ENCODE measurements around the gene IGF2. TPM values are rescaled to one million over a fixed set of nuclear protein-coding genes. Genes with fewer than 3 reads are reported as not detected.
"Not testable (repeated sequence)": the region's sequence is repeated elsewhere in the genome, so short reads cannot be mapped to it uniquely, and the experiment has no call there.

The IGF2 gene
- total RNA-seq, 2 donors from 2014 or later, result 94.3 to 114 TPM

DNA sequence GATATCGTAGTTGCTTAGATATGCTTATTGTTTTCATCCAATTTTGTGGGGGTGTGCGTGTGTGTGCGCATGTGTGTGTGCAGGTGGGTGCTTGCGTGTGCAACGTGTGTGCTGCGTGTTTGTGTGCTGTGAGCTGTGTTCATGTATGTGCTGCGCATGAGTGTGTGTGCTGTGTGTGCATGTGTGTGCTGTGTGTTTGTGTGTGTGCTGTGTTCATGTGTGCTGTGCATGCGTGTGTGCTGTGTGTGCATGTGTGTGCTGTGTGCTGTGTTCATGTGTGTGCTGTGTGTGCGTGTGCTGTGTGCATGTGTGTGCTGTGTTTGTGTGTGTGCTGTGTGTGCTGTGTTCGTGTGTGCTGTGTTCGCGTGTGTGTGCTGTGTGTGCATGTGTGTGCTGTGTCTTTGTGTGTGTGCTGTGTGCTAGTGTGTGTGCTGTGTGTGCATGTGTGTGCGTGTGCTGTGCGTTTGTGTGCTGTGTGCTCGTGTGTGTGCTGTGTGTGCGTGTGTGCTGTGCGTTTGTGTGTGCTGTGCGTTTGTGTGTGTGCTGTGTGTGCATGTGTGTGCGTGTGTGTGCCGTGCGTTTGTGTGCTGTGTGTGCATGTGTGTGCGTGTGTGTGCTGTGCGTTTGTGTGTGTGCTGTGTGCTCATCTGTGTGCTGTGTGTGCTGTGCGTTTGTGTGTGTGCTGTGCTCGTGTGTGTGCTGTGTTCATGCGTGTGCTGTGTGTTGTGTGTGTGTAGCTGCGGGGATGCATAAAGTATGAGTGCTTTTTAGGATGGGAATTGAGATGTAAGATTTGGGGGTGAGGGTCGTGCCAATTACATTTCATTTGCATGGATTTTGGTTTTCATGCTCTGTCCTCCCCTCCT is 7.6 kb downstream of the IGF2 start:
- DNase-seq (no peak), ATAC-seq (no peak)
- intact Hi-C loops (cut with DNase I), result no loop called here

- ATAC-seq (no peak), DNase-seq (no peak)
Measured at GRCh38 chr11:2130881-2131352, 8.3 kb downstream of the IGF2 start.

GRCh38 chr11:2129699-2130366 is 9.4 kb downstream of the IGF2 start:
- no peak for ATAC-seq
- no peak for DNase-seq
- intact Hi-C loops (cut with DNase I), result no loop called here

More at GRCh38 chr11:2130881-2131352, 8.3 kb downstream of the IGF2 start:
- intact Hi-C loops (cut with DNase I), result no loop called here

GRCh38 chr11:2129308-2129698 is 9.9 kb downstream of the IGF2 start:
- DNase-seq, result no peak
- ATAC-seq, result no peak
- intact Hi-C loops (cut with DNase I), result no loop called here

DNA sequence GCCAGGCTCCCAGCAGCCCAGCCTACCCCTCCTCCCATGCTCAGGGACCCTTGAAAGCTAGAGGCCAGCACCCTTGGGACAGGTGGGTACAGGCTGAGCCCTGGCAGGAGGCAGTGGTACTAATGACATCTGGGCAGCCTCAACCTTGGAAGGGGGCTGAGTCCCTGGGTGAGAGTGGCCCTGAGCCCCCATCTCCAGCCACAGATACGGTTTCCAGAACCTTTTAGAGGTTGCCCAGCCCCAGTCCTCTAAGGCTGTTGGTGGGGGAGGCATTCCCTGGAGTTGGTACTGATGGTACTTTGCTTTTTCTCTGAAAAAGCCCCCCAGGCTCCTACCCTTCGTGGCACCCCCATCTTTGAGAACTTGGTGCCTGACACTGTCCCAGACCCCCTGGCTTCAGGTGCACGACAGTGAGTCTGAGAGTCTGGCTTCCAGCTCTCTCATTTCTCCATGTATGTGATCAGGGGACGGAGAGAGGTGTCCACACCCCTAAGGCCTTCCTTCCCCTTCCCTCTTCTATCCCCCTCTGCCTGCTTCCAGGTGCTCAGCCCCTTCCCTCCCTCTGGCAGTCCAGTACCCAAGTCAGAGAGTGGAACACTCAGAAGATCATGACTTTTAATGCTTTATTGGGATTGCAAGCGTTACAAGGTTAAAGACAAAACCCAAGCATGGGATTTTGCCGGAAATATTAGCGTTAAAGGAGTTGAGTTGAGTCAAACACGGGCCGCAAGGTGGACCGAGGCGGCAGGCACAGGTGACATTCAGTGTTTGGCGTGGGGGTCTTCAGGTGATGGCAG is 10.5 kb downstream of the IGF2 start:
- DNase-seq (no peak), ATAC-seq (no peak)
- intact Hi-C loops (cut with DNase I), result no loop called here

DNA sequence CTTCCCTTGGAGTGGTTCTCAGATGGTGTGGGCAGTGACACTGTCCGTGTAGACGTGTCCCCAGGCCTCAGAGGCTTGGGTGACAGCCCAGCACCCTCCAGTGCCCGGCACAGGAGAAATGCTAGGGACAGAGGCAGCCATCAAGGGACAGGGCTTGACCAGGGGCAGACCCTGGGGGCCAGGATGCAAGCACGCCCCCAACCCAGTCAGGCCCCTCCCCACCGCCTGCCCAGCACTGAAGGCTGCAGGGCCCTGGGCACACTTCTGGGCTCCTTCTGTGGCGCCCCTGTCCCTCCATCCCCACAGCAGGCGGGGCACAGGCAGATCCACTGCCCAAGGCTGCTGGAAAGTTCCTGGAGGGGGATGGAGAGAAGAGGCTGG is 11.1 kb downstream of the IGF2 start:
- DNase-seq (no peak), ATAC-seq (no peak)
- intact Hi-C loops (cut with DNase I), result no loop called here

GRCh38 chr11:2127482-2128129 is 11.6 kb downstream of the IGF2 start:
- intact Hi-C loops (cut with DNase I), result no loop called here
- ATAC-seq, result no peak
- no peak for DNase-seq

DNA sequence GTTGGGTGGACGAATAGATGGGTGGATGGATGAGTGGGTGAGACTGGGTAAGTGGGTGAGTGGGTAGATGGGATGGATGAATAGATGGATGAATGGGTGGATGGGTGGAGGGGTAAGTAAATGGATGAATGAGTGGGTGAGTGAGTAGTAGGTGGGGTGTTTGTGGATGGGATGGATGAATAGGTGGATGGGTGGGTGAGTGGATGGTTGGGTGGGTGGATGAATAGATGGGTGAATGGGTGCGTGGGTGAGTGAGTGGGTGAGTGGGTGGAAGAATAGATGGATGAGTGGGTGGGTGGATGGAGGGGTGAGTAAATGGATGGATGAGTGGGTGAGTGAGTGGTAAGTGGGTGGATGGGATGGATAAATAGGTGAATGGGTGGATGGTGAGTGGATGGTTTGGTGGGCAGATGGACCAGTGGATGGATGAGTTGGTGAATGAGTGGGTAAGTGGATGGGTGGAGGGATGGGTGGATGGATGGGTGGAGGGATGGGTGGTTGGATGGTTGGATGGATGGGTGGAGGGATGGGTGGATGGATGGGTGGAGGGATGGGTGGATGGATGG is 12.6 kb downstream of the IGF2 start:
- intact Hi-C loops (cut with DNase I), result no loop called here
- DNase-seq (no peak), ATAC-seq (no peak)

GRCh38 chr11:2124736-2125484 is 14.3 kb downstream of the IGF2 start:
- ATAC-seq; DNase-seq; intact Hi-C loops (cut with DNase I): not testable (repeated sequence)

- no peak for DNase-seq
- no peak for ATAC-seq
- intact Hi-C loops (cut with DNase I), result no loop called here
Measured at GRCh38 chr11:2123628-2123960, 15.6 kb downstream of the IGF2 start.

DNA sequence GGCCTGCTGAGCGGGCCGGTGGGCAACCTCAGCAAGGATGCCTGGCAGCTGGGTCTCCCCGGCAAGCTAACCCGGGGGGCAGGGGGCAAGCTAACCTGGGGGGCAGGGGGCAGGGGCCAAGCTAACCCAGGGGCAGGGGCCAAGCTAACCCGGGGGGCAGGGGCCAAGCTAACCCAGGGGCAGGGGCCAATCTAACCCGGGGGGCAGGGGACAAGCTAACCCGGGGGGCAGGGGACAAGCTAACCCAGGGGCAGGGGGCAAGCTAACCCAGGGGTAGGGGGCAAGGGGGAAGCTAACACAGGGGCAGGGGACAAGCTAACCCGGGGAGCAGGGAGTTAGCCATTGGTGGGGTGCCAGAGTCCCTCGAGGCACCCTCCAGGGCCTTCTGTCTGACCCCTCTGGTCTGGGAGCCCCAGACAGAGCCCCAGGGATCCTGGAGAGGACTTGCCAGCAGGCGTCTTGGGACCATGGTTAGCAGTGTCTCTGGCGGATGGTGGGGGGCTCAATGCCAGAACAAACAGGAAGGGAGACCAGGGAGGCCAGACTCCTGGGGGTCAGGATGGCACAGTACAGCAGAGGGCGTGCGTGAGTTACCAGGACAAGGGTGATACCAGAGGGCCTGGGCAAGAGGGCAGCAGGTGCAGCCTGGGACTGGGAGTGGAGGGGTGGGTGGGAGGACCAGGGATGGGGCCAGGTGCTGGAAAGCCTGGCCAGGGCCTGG is 16.1 kb downstream of the IGF2 start:
- intact Hi-C loops (cut with DNase I), result no loop called here
- DNase-seq (no peak), ATAC-seq (no peak)

DNA sequence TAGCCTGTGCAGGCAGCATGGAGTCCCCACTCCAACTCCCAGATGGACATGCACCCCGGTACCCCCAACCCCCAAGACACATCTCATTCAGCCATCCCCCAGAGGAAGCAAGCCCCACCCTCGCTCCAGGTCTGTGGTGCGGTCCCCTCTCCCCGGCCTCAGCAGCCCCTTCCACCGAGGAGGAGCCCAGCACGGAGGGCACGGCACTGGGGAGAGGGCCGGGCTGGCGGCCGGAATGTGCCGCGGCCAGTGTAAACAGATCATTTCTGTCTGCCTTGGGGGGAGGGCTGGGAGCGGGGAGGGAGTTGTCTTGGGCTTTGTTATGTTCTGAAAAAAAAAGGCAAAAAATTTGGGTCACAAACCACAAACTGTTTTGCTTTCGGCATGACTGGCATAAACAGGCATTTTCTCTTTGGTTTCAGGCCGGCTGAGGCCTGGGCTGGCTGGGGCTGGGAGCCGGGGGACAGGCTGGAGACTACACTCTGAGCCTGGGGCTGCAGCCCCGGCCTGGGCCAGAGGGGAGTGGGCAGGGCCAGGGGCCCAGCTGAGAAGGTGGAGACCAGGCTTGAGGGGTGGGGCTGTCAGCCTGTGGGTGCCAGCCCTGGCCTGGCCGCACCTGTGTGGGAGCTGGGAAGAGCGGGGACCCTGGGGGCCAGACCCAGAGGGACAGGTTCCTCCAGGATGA is 16.8 kb downstream of the IGF2 start:
- intact Hi-C loops (cut with DNase I), result no loop called here
- DNase-seq, result no peak
- ATAC-seq, result no peak

- ATAC-seq (no peak), DNase-seq (no peak)
- intact Hi-C loops (cut with DNase I), result no loop called here
Measured at GRCh38 chr11:2121227-2122130, 17.7 kb downstream of the IGF2 start.

DNA sequence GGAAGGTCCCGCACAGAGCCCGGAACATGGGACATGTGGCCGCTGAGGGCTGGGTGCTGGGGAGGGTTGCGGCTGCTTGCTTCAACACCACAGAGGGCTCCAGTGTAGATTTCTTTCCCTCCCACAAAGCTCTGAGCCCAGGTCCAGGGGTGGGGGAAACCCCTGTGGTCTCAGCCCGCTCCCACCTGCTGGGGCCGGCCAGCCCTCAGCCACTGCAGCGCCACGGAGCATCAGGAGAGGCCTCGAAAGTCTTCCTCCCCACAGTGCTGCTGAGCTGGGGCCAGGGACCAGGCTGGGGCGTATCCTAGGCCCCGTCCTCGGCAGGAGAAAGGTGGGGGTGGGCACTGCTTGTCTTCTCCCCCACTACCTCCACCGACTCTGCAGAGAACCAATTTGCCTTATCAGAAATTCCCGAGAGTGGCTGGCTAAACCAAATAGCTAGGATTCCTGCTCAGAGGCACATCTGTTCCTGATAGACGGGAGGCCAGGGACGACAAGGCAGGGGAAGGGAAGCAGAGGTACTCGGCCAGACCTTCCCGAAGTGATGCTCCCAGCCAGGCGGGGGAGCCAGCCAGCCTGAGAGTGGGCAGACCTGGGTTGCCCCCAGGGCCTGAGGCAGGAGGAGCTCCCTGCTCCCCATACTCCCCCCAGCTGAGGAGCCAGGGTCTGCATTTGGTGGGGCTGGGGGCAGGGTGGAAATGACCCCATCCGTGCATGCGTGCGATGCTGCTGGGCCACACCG is 18.7 kb downstream of the IGF2 start:
- ATAC-seq (no peak), DNase-seq (no peak)
- intact Hi-C loops (cut with DNase I), result no loop called here

GRCh38 chr11:2118677-2119076 is 20.5 kb downstream of the IGF2 start:
- ATAC-seq (no peak), DNase-seq (no peak)
- intact Hi-C loops (cut with DNase I), result no loop called here

- no peak for DNase-seq
- ATAC-seq, result no peak
- intact Hi-C loops (cut with DNase I), result no loop called here
Measured at GRCh38 chr11:2116680-2117079, 22.5 kb downstream of the IGF2 start.
